ENCODE results near the gene CHST10.

DNA sequence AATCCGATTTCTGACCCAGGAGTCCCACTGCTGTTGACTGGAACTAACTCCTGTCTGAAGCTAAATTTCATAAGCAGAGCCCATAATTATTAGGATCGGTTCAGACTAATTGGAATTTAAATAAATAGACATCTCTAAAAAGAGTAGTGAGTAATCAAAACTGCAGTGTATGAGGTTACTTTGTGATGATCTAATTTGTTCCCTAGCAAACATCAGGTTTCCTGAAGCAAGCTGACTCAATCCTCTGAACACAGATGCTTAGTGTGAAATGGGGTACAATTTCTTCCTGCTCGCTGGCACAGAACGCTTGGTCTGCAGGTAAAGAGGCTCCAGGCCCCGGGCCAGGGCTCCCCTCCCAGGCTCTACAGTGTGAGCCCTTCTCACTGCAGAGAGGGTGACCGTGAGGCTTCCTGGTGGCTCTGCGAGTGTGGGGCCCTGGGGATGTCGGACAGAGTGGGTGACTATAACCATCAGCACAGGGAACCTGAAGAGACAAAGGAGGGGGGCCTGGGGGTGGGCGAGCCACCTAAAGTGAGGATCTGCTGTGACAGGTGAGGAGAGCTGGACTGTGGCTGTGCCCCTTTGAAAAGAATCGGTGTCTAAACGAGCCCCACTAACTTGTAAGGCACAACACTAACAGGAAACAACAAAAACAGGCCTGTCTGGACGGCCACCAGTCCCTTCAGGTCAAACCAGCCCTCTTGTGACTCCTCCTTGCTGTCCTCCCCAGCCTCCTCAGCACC is 20.2 kb downstream of the CHST10 start:
- TF ChIP-seq, protein P1, sequence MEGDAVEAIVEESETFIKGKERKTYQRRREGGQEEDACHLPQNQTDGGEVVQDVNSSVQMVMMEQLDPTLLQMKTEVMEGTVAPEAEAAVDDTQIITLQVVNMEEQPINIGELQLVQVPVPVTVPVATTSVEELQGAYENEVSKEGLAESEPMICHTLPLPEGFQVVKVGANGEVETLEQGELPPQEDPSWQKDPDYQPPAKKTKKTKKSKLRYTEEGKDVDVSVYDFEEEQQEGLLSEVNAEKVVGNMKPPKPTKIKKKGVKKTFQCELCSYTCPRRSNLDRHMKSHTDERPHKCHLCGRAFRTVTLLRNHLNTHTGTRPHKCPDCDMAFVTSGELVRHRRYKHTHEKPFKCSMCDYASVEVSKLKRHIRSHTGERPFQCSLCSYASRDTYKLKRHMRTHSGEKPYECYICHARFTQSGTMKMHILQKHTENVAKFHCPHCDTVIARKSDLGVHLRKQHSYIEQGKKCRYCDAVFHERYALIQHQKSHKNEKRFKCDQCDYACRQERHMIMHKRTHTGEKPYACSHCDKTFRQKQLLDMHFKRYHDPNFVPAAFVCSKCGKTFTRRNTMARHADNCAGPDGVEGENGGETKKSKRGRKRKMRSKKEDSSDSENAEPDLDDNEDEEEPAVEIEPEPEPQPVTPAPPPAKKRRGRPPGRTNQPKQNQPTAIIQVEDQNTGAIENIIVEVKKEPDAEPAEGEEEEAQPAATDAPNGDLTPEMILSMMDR (IDR thresholded peaks at IDR 0.05), result no peak
- no peak for TF ChIP-seq POLR2A (IDR thresholded peaks at IDR 0.05)
- no peak for TF ChIP-seq POLR2AphosphoS5 (IDR thresholded peaks at IDR 0.05)
- no peak for TF ChIP-seq EP300 (IDR thresholded peaks at IDR 0.05)
